Naive thymus-derived CD4-positive, alpha-beta T cell (primary cell): Measurements from ENCODE around the gene RAB39B. TPM values are rescaled to one million over a fixed set of nuclear protein-coding genes. Genes with fewer than 3 reads are reported as not detected.

Source experiments
- ATAC-seq: fragments of 150-1000 bp; cut with Tn5 transposase; 2 replicates; pipeline ENCODE4 v1.10.0; 2021; ENCODE audit warnings: mild to moderate bottlenecking, moderate library complexity
- CTCF ChIA-PET: fragments of 350-600 bp; sonication (Branson Sonifier 250); formaldehyde crosslinking; loops from one replicate; lab custom pipeline; 2021; ENCODE audit warnings: antibody characterized with exemption; lab: Charles Lee
- POLR2A ChIA-PET: fragments of 350-600 bp; sonication (Branson Sonifier 250); formaldehyde crosslinking; loops from one replicate; lab custom pipeline; 2021; ENCODE audit warnings: antibody characterized with exemption, inconsistent platforms; lab: Charles Lee
- DNase-seq, 9 donors: peaks; one replicate each; pipeline versions ENCODE4 v3.0.0 to v3.0.0-alpha.2; 2020 to 2022; ENCODE audit warnings: mixed read lengths in 1 of 9
- H3K27ac ChIP-seq: one replicate; pipeline ENCODE4 v1.7.0; 2013; ENCODE audit warnings: mild to moderate bottlenecking, low read depth, low read length, moderate library complexity
- H3K27me3 ChIP-seq, 2 donors: one replicate each; pipeline ENCODE4 v1.7.0; 2013; ENCODE audit warnings: low read length in 2 of 2, mild to moderate bottlenecking in 2 of 2, moderate library complexity in 2 of 2; ENCODE audit not compliant: control insufficient read depth in 2 of 2, insufficient read depth in 2 of 2
- H3K36me3 ChIP-seq, 3 experiments: 1 replicate in 2 of 3; 2 replicates in 1 of 3; pipeline ENCODE4 v1.7.0; 2013; ENCODE audit warnings: low read length in 3 of 3, mild to moderate bottlenecking in 3 of 3, moderate library complexity in 1 of 3; ENCODE audit not compliant: insufficient read depth in 3 of 3, control insufficient read depth in 2 of 3
- H3K4me1 ChIP-seq, 2 donors: one replicate each; pipeline ENCODE4 v1.7.0; 2013; ENCODE audit warnings: low read length in 2 of 2, mild to moderate bottlenecking in 2 of 2, moderate library complexity in 1 of 2; ENCODE audit not compliant: control insufficient read depth in 2 of 2, insufficient read depth in 2 of 2
- H3K4me3 ChIP-seq: 2 replicates; pipeline ENCODE4 v1.7.0; 2013; ENCODE audit warnings: mild to moderate bottlenecking, low read length
- H3K9me3 ChIP-seq, 3 experiments: 1 replicate in 2 of 3; 2 replicates in 1 of 3; pipeline ENCODE4 v1.7.0; 2013; ENCODE audit warnings: low read length in 3 of 3; ENCODE audit not compliant: control insufficient read depth in 2 of 3
- H3K27ac Mint-ChIP-seq, 9 donors: one replicate each; pipeline ENCODE4 v1.8.0; 2020 to 2022; ENCODE audit warnings: mixed read lengths in 9 of 9, mild to moderate bottlenecking in 8 of 9, moderate library complexity in 5 of 9, inconsistent platforms in 2 of 9
- H3K27me3 Mint-ChIP-seq, 5 donors: one replicate each; pipeline ENCODE4 v1.8.0; 2021 to 2022; ENCODE audit warnings: mixed read lengths in 5 of 5, mild to moderate bottlenecking in 1 of 5
- H3K36me3 Mint-ChIP-seq, 5 donors: one replicate each; pipeline ENCODE4 v1.8.0; 2020 to 2022; ENCODE audit warnings: mixed read lengths in 5 of 5, mild to moderate bottlenecking in 3 of 5, inconsistent platforms in 1 of 5
- H3K4me1 Mint-ChIP-seq, 7 donors: one replicate each; pipeline ENCODE4 v1.8.0; 2020 to 2022; ENCODE audit warnings: mixed read lengths in 7 of 7, mild to moderate bottlenecking in 3 of 7, inconsistent platforms in 1 of 7
- H3K4me3 Mint-ChIP-seq, 10 donors: one replicate each; pipeline ENCODE4 v1.8.0; 2020 to 2022; ENCODE audit warnings: mild to moderate bottlenecking in 10 of 10, mixed read lengths in 10 of 10, moderate library complexity in 6 of 10, inconsistent platforms in 2 of 10
- H3K9me3 Mint-ChIP-seq, 11 donors: one replicate each; pipeline ENCODE4 v1.8.0; 2020 to 2022; ENCODE audit warnings: mixed read lengths in 11 of 11, mild to moderate bottlenecking in 4 of 11, inconsistent platforms in 1 of 11, moderate library complexity in 1 of 11
- intact Hi-C, 2 donors: fragments of 100-400 bp; cut with micrococcal nuclease; formaldehyde crosslinking; loops; one replicate each; pipeline ENCODE4 v1.15.1; 2023
- polyA plus RNA-seq, 2 donors: library from polyadenylated mRNA; unstranded; fragments of 300-500 nt; fragmentation: Illumina TruSeq; gene quantifications; one replicate each; pipeline ENCODE4 v1.2.3, GENCODE V29; 2021
- total RNA-seq, 6 experiments: library from RNA in 5 of 6; stranded (reverse) in 5 of 6; gene quantifications; 1 replicate in 5 of 6; 2 replicates in 1 of 6; pipeline ENCODE4 v1.2.3 and lab custom pipeline; 2021 to 2026

Gene RAB39B
- total and polyA plus RNA-seq, 7 experiments from 2014 or later: 3.9 to 13.3 (median 8.3) TPM

- Mint-ChIP-seq H3K9me3 (peaks cover 0 to 5% (median 0%) of the 10 kb centered on the region in 11 donors), H3K4me3 (peak overlapping the region in 9 of 10 donors; percentile 5 to 97 (median 75)), H3K27ac (peak overlapping the region in 4 of 9 donors; percentile 27 to 58 (median 50)), H3K36me3 (peaks cover 0 to 15% (median 11%) of the 10 kb centered on the region in 5 donors), H3K27me3 (no peaks in the 10 kb centered on the region), H3K4me1 (peaks cover 10 to 44% (median 38%) of the 10 kb centered on the region in 7 donors)
- Histone ChIP-seq H3K4me1 (peaks cover 8 to 16% of the 10 kb centered on the region in 2 donors), H3K4me3 (no peak overlapping the region), H3K27me3 (no peaks in the 10 kb centered on the region), H3K36me3 (peaks cover 0 to 19% (median 0%) of the 10 kb centered on the region in 3 experiments), H3K27ac (no peak overlapping the region), H3K9me3 (no peaks in the 10 kb centered on the region)
- ATAC-seq (no peak), DNase-seq (no peak)
- ChIA-PET POLR2A (interaction anchor here (1.3 to 1.4 kb wide), 2 partner anchors 18 to 30 kb away, joined by 3 to 4 read pairs; no protein-coding TSS in a partner anchor), CTCF (interaction anchor here (1.0 kb wide), 1 partner anchor 30 kb away, joined by 3 read pairs; no protein-coding TSS in a partner anchor)
- intact Hi-C loops: loop anchor here (5.0 kb wide), 3 partner anchors 41 to 126 kb away; no protein-coding TSS in a partner anchor
These were observed 45.5 kb downstream of the RAB39B start for GRCh38 chrX:155218777-155219176.

GRCh38 chrX:155216940-155217440, 47.3 kb downstream of the RAB39B start:
- Histone ChIP-seq H3K4me3 (peak overlapping the region; percentile 73), H3K9me3 (no peaks in the 10 kb centered on the region), H3K27ac (peak overlapping the region; percentile 79), H3K36me3 (peaks cover 0 to 13% (median 0%) of the 10 kb centered on the region in 3 experiments), H3K4me1 (peaks cover 8 to 16% of the 10 kb centered on the region in 2 donors), H3K27me3 (no peaks in the 10 kb centered on the region)
- H3K36me3 Mint-ChIP-seq: peaks cover 0 to 8% (median 5%) of the 10 kb centered on the region in 5 donors
- no peaks in the 10 kb centered on the region for H3K27me3 Mint-ChIP-seq
- H3K4me3 Mint-ChIP-seq: peak overlapping the region; percentile 86 to 98 (median 96)
- H3K27ac Mint-ChIP-seq: peak overlapping the region; percentile 76 to 93 (median 88)
- ChIA-PET POLR2A (interaction anchor here (1.0 to 2.4 kb wide), 4 partner anchors 28 to 75 kb away, joined by 3 to 11 read pairs (median 6); partner anchors contain the start of gene RAB39B), CTCF (interaction anchor here (0.9 to 2.2 kb wide), 6 partner anchors 28 to 180 kb away, joined by 3 to 13 read pairs (median 4); partner anchors contain the start of gene RAB39B)
- ATAC-seq (no peak), DNase-seq (no peak)
- peaks cover 10 to 39% (median 31%) of the 10 kb centered on the region in 7 donors for H3K4me1 Mint-ChIP-seq
- intact Hi-C loops: loop anchor here (1.0 to 5.0 kb wide), 12 partner anchors 29 to 664 kb away; partner anchors contain the start of genes FUNDC2 (in 2 of the 2), BRCC3 (in 1 of the 2), CMC4 (in 1 of the 2) and MTCP1 (in 1 of the 2)
- no peaks in the 10 kb centered on the region for H3K9me3 Mint-ChIP-seq

- H3K27ac Mint-ChIP-seq: peak within 1 kb of the TSS; percentile 76 to 96 (median 91)
- POLR2A ChIA-PET: interaction anchor here (0.9 to 2.4 kb wide), 5 partner anchors 10 to 74 kb away, joined by 3 to 11 read pairs (median 4); partner anchors contain the start of gene RAB39B
- H3K27me3 Mint-ChIP-seq: no peaks in the 10 kb centered on the region
- H3K4me1 Mint-ChIP-seq: peaks cover 10 to 36% (median 26%) of the 10 kb centered on the region in 7 donors
- no peaks in the 10 kb centered on the region for H3K9me3 Mint-ChIP-seq
- H3K4me3 ChIP-seq: peak within 1 kb of the TSS; percentile 73
- H3K4me3 Mint-ChIP-seq: peak within 1 kb of the TSS; percentile 86 to 98 (median 96)
- H3K27me3 ChIP-seq: no peaks in the 10 kb centered on the region
- DNase-seq (peak; percentile 61 to 89 (median 84)), ATAC-seq (peak; percentile 99)
- peak within 1 kb of the TSS; percentile 79 for H3K27ac ChIP-seq
- CTCF ChIA-PET: interaction anchor here (0.7 to 2.2 kb wide), 7 partner anchors 28 to 180 kb away, joined by 3 to 13 read pairs (median 3); partner anchors contain the start of gene RAB39B
- intact Hi-C loops: loop anchor here (1.0 to 5.0 kb wide), 12 partner anchors 28 to 665 kb away; partner anchors contain the start of genes FUNDC2 (in 2 of the 2), BRCC3 (in 1 of the 2), CMC4 (in 1 of the 2) and MTCP1 (in 1 of the 2)
- peaks cover 0 to 8% (median 0%) of the 10 kb centered on the region in 3 experiments for H3K36me3 ChIP-seq
- H3K36me3 Mint-ChIP-seq: peaks cover 0 to 4% (median 0%) of the 10 kb centered on the region in 5 donors
- no peaks in the 10 kb centered on the region for H3K9me3 ChIP-seq
- peaks cover 8 to 16% of the 10 kb centered on the region in 2 donors for H3K4me1 ChIP-seq
These were observed 47.9 kb downstream of the RAB39B start, which contains the start of gene VBP1 for GRCh38 chrX:155216179-155216939. Gene VBP1, plus strand, starts transcription at chrX:155216460. Its CDS starts 23 bp downstream, at chrX:155216483.

GRCh38 chrX:155215443-155216178, 48.7 kb downstream of the RAB39B start:
- POLR2A ChIA-PET: interaction anchor here (0.6 to 2.4 kb wide), 6 partner anchors 11 to 84 kb away, joined by 3 to 11 read pairs (median 4); partner anchors contain the start of gene RAB39B
- CTCF ChIA-PET: interaction anchor here (0.7 to 2.1 kb wide), 5 partner anchors 10 to 119 kb away, joined by 3 to 7 read pairs (median 3); no protein-coding TSS in a partner anchor
- ATAC-seq (peak; percentile 36), DNase-seq (no peak)
- Histone ChIP-seq H3K36me3 (peaks cover 0 to 5% (median 0%) of the 10 kb centered on the region in 3 experiments), H3K4me3 (peak overlapping the region; percentile 73), H3K4me1 (peaks cover 8 to 16% of the 10 kb centered on the region in 2 donors), H3K27me3 (no peaks in the 10 kb centered on the region), H3K27ac (peak overlapping the region; percentile 76), H3K9me3 (no peaks in the 10 kb centered on the region)
- peaks cover 0 to 4% (median 0%) of the 10 kb centered on the region in 5 donors for H3K36me3 Mint-ChIP-seq
- H3K4me1 Mint-ChIP-seq: peaks cover 10 to 35% (median 26%) of the 10 kb centered on the region in 7 donors
- peak overlapping the region; percentile 76 to 96 (median 91) for H3K27ac Mint-ChIP-seq
- H3K4me3 Mint-ChIP-seq: peak overlapping the region; percentile 86 to 98 (median 96)
- no peaks in the 10 kb centered on the region for H3K9me3 Mint-ChIP-seq
- H3K27me3 Mint-ChIP-seq: no peaks in the 10 kb centered on the region
- intact Hi-C loops: loop anchor here (1.0 to 5.0 kb wide), 12 partner anchors 27 to 666 kb away; partner anchors contain the start of genes FUNDC2 (in 2 of the 2), BRCC3 (in 1 of the 2), CMC4 (in 1 of the 2) and MTCP1 (in 1 of the 2)

- CTCF ChIA-PET: no interaction called here
These were observed 50.6 kb downstream of the RAB39B start for GRCh38 chrX:155213731-155214130.

More at GRCh38 chrX:155213731-155214130, 50.6 kb downstream of the RAB39B start:
- H3K27ac Mint-ChIP-seq: no peak overlapping the region
- no peaks in the 10 kb centered on the region for H3K9me3 Mint-ChIP-seq
- no peaks in the 10 kb centered on the region for H3K27me3 ChIP-seq
- peaks cover 8 to 14% of the 10 kb centered on the region in 2 donors for H3K4me1 ChIP-seq
- H3K27me3 Mint-ChIP-seq: no peaks in the 10 kb centered on the region
- ATAC-seq (no peak), DNase-seq (no peak)
- intact Hi-C loops: no loop called here
- no peak overlapping the region for H3K27ac ChIP-seq
- no peak overlapping the region for H3K4me3 ChIP-seq
- peaks cover 0 to 5% (median 0%) of the 10 kb centered on the region in 3 experiments for H3K36me3 ChIP-seq
- H3K36me3 Mint-ChIP-seq: peaks cover 0 to 2% (median 0%) of the 10 kb centered on the region in 5 donors
- peaks cover 5 to 28% (median 18%) of the 10 kb centered on the region in 7 donors for H3K4me1 Mint-ChIP-seq
- no peak overlapping the region for H3K4me3 Mint-ChIP-seq
- POLR2A ChIA-PET: no interaction called here
- no peaks in the 10 kb centered on the region for H3K9me3 ChIP-seq
